GM21619 (cell line): ENCODE data around the gene SNAI1.
"Not testable (repeated sequence)": the region's sequence is repeated elsewhere in the genome, so short reads cannot be mapped to it uniquely, and the experiment has no call there.

Source experiments
- ATAC-seq: cut with Tn5 transposase; IDR thresholded peaks from one replicate; pipeline ENCODE4 v1.9.1; 2021; ENCODE audit not compliant: unreplicated experiment

The SNAI1 gene

GRCh38 chr20:49961413-49961812, 21.4 kb upstream of the SNAI1 start:
- ATAC-seq, result no peak

- ATAC-seq, result no peak
Observed at GRCh38 chr20:49964964-49965780, 17.6 kb upstream of the SNAI1 start.

GRCh38 chr20:49965781-49966305, 16.9 kb upstream of the SNAI1 start:
- ATAC-seq, result no peak

DNA sequence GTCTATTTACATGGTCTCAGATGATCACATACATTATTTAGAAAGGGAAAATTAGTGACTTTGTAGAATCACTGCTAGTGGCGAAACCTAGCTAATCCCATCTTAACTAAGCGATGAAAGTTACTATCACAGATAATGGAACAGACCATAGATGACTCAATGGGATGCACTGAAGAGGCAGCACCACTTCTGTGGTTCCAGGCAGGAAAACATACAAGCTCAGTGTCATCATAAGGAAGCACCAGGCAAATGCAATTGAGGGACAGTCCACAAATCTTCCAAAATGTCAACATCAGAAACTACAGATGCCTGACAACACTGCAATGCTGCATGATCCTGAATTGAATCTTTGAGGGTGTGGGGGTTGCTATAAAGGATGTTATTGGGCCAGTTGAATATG, 15.9 kb upstream of the SNAI1 start:
- ATAC-seq, result no peak

DNA sequence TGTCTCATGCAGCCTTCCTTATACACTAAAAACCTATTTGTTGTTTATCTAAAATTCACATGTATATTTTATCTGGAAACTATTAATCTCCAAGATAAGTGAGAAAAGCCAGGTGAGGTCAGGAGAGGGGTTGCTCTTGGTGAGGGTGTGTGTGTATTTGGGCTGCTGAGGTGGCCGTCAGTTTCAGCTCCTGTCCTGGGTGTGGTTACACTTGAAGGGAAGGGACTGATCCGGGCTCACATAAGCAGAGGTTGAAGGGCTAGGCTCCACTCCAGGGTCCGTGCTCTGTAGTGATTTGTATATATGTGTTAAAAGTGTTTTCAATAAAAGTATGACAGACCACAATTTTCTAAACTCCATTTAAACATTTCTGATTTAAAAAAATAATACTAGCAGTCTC, 13.5 kb upstream of the SNAI1 start:
- no peak for ATAC-seq

DNA sequence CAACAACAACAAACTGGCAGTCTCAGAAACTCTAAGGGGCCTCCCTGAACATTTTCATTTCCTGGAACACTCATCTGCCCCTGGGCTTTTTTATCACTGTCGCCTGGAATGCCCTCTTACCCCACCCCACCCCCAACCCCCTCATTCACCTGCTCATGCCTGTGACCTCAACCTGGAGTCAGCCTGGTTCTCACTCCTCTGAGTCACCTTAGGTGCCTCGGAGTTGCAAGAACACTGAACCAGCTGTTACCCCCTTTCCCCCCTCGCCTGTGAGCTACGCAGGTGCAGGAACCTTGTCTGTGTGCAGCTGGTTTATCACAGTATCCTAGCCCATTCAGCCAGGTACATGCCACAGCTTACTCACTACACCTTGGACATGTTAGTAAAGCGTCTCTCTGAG, 12.8 kb upstream of the SNAI1 start:
- ATAC-seq, result no peak

GRCh38 chr20:49970498-49970897, 12.3 kb upstream of the SNAI1 start:
- no peak for ATAC-seq

- no peak for ATAC-seq
Observed at GRCh38 chr20:49973981-49974380, 8.8 kb upstream of the SNAI1 start.

GRCh38 chr20:49976542-49976941, 6.2 kb upstream of the SNAI1 start:
- ATAC-seq, result no peak

GRCh38 chr20:49977740-49978139, 5.0 kb upstream of the SNAI1 start:
- not testable (repeated sequence) for ATAC-seq

- no peak for ATAC-seq
Observed at GRCh38 chr20:49978685-49979029, 4.1 kb upstream of the SNAI1 start.

GRCh38 chr20:49979030-49979832, 3.5 kb upstream of the SNAI1 start:
- ATAC-seq, result no peak

- no peak for ATAC-seq
Observed at GRCh38 chr20:49980140-49981008, 2.4 kb upstream of the SNAI1 start.

DNA sequence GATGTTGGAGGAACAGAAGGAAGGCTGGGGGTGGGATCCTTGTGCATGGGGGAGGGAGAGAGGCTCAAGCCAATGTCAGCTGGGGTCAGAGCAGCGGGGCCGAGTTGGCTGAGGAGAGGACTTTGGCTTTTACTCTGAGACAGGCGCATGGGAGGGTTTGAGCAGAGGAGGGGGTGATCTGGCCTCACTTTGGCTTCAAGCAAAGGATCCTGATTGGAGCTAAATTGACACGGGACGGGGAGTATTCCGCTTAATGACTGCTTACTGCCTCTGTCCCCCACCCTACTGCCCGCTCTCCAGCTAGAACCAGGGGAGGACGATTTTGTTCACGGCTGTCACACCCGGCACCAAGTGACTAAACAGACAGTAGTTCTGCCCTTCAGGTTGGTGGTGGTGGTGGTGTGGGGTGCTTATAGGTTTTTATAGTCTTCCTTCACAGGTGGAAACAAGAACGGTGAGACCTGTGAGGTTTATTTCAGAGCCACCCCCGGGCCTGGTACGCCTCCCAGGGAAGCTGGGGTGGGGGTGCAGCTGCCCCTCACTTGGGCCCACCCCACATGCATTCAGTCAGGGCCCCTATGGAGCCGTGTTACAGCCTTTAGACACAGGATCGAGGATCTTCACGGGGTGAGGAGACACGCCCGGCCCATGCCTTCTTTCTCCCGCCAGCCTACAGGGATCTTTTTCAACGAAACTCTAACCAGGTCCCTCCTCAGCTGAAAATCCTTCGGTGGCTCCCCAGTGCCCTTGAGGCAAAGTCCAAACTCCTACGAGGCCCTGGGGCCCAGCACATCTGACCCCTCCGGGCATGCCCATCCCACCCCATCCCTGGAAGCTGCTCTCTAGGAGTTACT, 1.3 kb upstream of the SNAI1 start:
- ATAC-seq, result no peak

DNA sequence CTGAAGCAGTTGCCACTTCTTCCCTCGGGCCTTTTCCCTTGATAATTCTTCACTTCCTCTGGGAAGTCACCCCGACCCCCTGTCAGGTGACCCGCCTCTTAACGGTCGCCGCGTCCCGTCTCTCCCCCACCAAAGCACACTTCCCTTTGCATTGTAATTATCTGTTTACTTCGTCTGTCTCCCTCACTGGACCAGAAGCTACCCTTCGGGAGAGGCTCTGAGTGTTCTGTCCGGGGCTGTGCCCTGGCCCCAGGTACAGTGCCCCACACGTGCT, 771 bp upstream of the SNAI1 start:
- ATAC-seq, result no peak

DNA sequence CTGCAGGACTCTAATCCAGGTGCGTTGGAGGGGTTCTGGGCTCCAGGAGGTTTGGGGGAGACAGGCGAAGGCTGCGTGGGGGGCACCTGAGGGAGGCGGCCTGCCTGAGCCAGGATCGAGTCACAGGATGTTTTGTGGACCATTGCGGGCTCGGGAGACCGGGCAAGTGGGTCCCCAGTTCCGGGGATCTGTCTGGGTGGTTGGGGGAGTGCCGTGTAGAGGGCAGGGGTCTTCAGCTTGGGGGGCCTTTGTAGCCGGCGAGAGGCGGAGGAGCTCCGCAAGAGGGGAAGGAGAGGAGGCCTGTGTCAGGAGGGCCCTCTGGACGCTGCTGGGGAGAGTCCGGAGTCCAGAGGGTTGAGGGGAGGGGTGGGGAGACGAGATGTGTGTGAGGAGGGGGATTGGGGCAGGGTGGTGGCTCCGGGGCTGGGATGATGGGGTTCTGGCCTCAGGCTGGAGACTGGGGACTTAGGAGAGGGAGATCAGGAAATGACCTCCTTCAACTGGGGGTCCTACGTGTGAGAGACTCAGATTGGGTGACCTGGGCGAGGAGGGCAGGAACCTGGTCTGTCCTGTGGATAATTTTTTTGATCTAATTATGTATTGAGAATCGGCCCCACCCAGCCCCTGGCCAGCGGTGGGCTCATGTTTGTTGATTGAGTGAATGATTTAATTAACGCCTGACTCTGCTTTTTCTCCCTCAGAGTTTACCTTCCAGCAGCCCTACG, 505 bp downstream of the SNAI1 start:
- ATAC-seq, result peak; percentile 3

DNA sequence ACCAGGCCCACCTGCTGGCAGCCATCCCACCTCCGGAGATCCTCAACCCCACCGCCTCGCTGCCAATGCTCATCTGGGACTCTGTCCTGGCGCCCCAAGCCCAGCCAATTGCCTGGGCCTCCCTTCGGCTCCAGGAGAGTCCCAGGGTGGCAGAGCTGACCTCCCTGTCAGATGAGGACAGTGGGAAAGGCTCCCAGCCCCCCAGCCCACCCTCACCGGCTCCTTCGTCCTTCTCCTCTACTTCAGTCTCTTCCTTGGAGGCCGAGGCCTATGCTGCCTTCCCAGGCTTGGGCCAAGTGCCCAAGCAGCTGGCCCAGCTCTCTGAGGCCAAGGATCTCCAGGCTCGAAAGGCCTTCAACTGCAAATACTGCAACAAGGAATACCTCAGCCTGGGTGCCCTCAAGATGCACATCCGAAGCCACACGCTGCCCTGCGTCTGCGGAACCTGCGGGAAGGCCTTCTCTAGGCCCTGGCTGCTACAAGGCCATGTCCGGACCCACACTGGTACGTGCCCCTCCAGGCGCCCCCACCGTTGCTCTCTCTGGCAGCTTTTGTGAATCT, 1.1 kb downstream of the SNAI1 start:
- ATAC-seq, result no peak

DNA sequence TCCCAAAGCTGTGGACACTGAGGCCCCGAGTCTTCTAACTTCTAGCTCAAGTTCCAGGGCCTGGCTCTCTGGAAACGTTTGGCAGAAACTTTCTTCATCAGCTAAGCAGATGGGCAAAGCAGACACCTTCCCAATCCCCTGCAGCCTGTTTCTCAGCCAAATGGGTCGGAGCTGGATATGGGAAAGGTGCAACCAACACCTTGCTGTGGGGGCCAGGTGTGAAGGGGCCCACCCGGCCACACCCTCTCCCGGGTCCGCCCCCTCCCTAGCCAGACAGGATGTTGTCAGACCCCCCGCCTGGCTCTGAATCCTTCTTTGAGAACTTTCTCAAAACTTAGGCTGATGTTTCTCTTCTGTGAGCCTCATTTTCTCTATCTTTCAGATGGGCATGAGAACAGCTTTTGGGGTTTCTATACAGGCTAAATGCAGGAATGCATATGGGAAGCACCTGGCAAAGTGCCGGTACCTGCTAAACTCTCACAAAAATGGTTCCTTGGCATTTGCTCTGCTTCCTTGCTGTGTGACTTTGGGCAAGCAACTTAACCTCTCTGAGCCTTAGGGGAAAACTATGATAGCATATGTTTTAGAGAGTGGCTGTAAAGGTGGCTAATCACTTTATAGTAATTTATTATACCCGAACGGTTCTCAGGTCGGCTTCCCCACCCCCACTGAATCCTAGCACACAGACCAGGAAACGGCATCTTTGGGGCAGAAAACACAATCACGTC, 1.8 kb downstream of the SNAI1 start:
- no peak for ATAC-seq

GRCh38 chr20:49985157-49985556, 2.4 kb downstream of the SNAI1 start:
- ATAC-seq, result no peak
